ENCODE measurements around the gene SYNE3. TPM values are rescaled to one million over a fixed set of nuclear protein-coding genes. Genes with fewer than 3 reads are reported as not detected.
A peak's percentile ranks its signal among the peaks of the same experiment; 100 is the strongest.

Gene SYNE3
- total RNA-seq, 5 donors from 2014 or later (not counting 1 experiment from before 2014, with no cell fraction given): 55.6 to 92.3 (median 77.8) TPM

DNA sequence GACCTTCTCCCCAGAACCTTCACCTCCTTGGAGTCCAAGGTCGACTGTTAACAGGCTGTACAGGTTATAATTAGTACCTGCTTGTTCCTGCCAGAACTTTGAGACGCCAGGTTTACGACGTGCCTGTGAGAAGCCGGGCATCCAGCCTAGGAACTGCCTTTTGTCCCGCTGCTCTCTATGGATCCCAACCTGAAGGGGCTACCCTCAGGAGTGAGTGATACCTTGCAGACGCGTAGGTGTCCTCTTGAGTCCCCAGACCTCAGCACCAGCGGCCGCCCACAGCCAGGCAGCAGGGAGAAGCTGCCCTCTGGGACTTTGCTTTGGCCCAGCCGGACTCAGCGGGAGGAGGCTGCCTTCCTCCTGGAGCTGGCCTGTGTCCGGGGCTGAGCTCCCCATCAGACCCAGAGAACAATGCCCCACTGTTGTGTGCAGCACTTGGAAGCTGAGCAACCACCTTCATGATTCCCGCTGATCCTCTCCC, 16.2 kb downstream of the SYNE3 start:
- Mint-ChIP-seq H3K4me3 (no peak overlapping the region), H3K36me3 (peaks cover 25% of the 10 kb centered on the region), H3K27ac (peak overlapping the region in 1 of 2 donors; percentile 48), H3K9me3 (no peaks in the 10 kb centered on the region), H3K27me3 (no peaks in the 10 kb centered on the region), H3K4me1 (peaks cover 61 to 86% (median 83%) of the 10 kb centered on the region in 3 donors)
- H3K27ac ChIP-seq (ENCODE audit: low read length): no peak overlapping the region
- WGBS (ENCODE audit: insufficient coverage): 98% methylated on average over 14 of the region's 14 CpGs
- ChIA-PET CTCF (interaction anchor here in 1 of 2 donors (1.1 kb wide), 1 partner anchor 18 kb away, joined by 3 read pairs; no protein-coding TSS in a partner anchor), POLR2A (no interaction called here)
- H3K36me3 ChIP-seq (ENCODE audit: control insufficient read depth in 2 of 2, extremely low read depth in 1 of 2, insufficient read depth in 1 of 2, low read length in 1 of 2): peaks cover 24 to 31% of the 10 kb centered on the region in 2 donors
- H3K4me1 ChIP-seq (ENCODE audit: control insufficient read depth in 1 of 2, extremely low read depth in 1 of 2, insufficient read depth in 2 of 2, low read length in 2 of 2): peaks cover 18 to 58% of the 10 kb centered on the region in 2 experiments
- no peaks in the 10 kb centered on the region for H3K9me3 ChIP-seq
- DNase-seq: no peak
- H3K4me3 ChIP-seq (ENCODE audit: control insufficient read depth in 1 of 2, extremely low read depth in 1 of 2, low read length in 1 of 2): no peak overlapping the region
- no peaks in the 10 kb centered on the region for H3K27me3 ChIP-seq (replicated peaks in 1 of 2; ENCODE audit: control insufficient read depth in 2 of 2, extremely low read depth in 1 of 2, insufficient read depth in 2 of 2, low read length in 1 of 2)
- no peak for ATAC-seq (replicated peaks in 1 of 4)

GRCh38 chr14:95499354-95499750, 17.1 kb downstream of the SYNE3 start:
- WGBS (ENCODE audit: insufficient coverage): no CpG with 5 or more reads among the region's 1 CpG
- CTCF ChIA-PET: interaction anchor here in 1 of 2 donors (0.7 to 1.1 kb wide), 2 partner anchors 14 to 19 kb away, joined by 3 read pairs; no protein-coding TSS in a partner anchor

GRCh38 chr14:95498622-95499353, 17.7 kb downstream of the SYNE3 start:
- Histone ChIP-seq H3K4me3 (ENCODE audit: control insufficient read depth in 1 of 2, extremely low read depth in 1 of 2, low read length in 1 of 2) (no peak overlapping the region), H3K4me1 (ENCODE audit: control insufficient read depth in 1 of 2, extremely low read depth in 1 of 2, insufficient read depth in 2 of 2, low read length in 2 of 2) (peaks cover 18 to 50% of the 10 kb centered on the region in 2 experiments), H3K27me3 (replicated peaks in 1 of 2; ENCODE audit: control insufficient read depth in 2 of 2, extremely low read depth in 1 of 2, insufficient read depth in 2 of 2, low read length in 1 of 2) (no peaks in the 10 kb centered on the region), H3K9me3 (no peaks in the 10 kb centered on the region), H3K27ac (ENCODE audit: low read length) (no peak overlapping the region), H3K36me3 (ENCODE audit: control insufficient read depth in 2 of 2, extremely low read depth in 1 of 2, insufficient read depth in 1 of 2, low read length in 1 of 2) (peaks cover 22 to 28% of the 10 kb centered on the region in 2 donors)
- ATAC-seq (replicated peaks in 1 of 4) (no peak), DNase-seq (no peak)
- WGBS (ENCODE audit: insufficient coverage): 95% methylated on average over 9 of the region's 9 CpGs
- H3K9me3 Mint-ChIP-seq: no peaks in the 10 kb centered on the region
- H3K4me3 Mint-ChIP-seq: no peak overlapping the region
- peaks cover 68 to 86% (median 83%) of the 10 kb centered on the region in 3 donors for H3K4me1 Mint-ChIP-seq
- no peaks in the 10 kb centered on the region for H3K27me3 Mint-ChIP-seq
- ChIA-PET POLR2A (no interaction called here), CTCF (interaction anchor here in 1 of 2 donors (0.7 to 1.1 kb wide), 2 partner anchors 14 to 20 kb away, joined by 3 read pairs; no protein-coding TSS in a partner anchor)
- H3K36me3 Mint-ChIP-seq: peaks cover 25% of the 10 kb centered on the region
- peak overlapping the region in 1 of 2 donors; percentile 4 for H3K27ac Mint-ChIP-seq

More at GRCh38 chr14:95499354-95499750, 17.1 kb downstream of the SYNE3 start:
- POLR2A ChIA-PET: no interaction called here
- DNase-seq: no peak
- Histone ChIP-seq H3K4me1 (ENCODE audit: control insufficient read depth in 1 of 2, extremely low read depth in 1 of 2, insufficient read depth in 2 of 2, low read length in 2 of 2) (peaks cover 18 to 55% of the 10 kb centered on the region in 2 experiments), H3K9me3 (no peaks in the 10 kb centered on the region), H3K36me3 (ENCODE audit: control insufficient read depth in 2 of 2, extremely low read depth in 1 of 2, insufficient read depth in 1 of 2, low read length in 1 of 2) (peaks cover 22 to 28% of the 10 kb centered on the region in 2 donors), H3K27me3 (replicated peaks in 1 of 2; ENCODE audit: control insufficient read depth in 2 of 2, extremely low read depth in 1 of 2, insufficient read depth in 2 of 2, low read length in 1 of 2) (no peaks in the 10 kb centered on the region), H3K4me3 (ENCODE audit: control insufficient read depth in 1 of 2, extremely low read depth in 1 of 2, low read length in 1 of 2) (no peak overlapping the region), H3K27ac (ENCODE audit: low read length) (no peak overlapping the region)
- no peak for ATAC-seq (replicated peaks in 1 of 4)
- H3K27me3 Mint-ChIP-seq: no peaks in the 10 kb centered on the region
- no peaks in the 10 kb centered on the region for H3K9me3 Mint-ChIP-seq
- no peak overlapping the region for H3K4me3 Mint-ChIP-seq
- peaks cover 65 to 87% (median 84%) of the 10 kb centered on the region in 3 donors for H3K4me1 Mint-ChIP-seq
- H3K36me3 Mint-ChIP-seq: peaks cover 24% of the 10 kb centered on the region
- H3K27ac Mint-ChIP-seq: peak overlapping the region in 1 of 2 donors; percentile 66

DNA sequence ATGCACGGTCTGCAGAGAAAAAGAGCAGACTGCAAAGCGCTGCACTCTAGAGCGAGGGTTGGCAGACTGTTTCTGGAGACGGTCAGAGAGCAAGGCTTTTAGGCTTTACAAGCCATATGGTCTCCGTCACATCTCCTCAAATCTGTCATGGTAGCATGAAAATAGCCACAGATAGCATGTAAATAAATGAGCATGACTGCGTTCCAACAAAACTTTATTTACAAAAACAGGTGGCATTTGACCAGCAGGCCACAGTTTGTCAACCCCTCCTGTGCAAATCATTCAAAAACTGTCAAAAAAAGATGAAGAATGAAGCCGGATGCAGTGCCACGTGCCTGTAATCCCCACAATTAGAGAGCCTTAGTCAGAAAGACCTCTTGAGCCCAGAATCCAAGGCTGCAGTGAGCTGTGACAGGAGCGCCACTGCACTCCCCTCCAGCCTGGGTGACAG, 18.9 kb downstream of the SYNE3 start:
- no peak overlapping the region for H3K4me3 Mint-ChIP-seq
- ATAC-seq (replicated peaks in 1 of 4) (no peak), DNase-seq (no peak)
- no peaks in the 10 kb centered on the region for H3K9me3 Mint-ChIP-seq
- peaks cover 23% of the 10 kb centered on the region for H3K36me3 Mint-ChIP-seq
- Histone ChIP-seq H3K27me3 (replicated peaks in 1 of 2; ENCODE audit: control insufficient read depth in 2 of 2, extremely low read depth in 1 of 2, insufficient read depth in 2 of 2, low read length in 1 of 2) (no peaks in the 10 kb centered on the region), H3K27ac (ENCODE audit: low read length) (no peak overlapping the region), H3K4me3 (ENCODE audit: control insufficient read depth in 1 of 2, extremely low read depth in 1 of 2, low read length in 1 of 2) (no peak overlapping the region), H3K9me3 (no peaks in the 10 kb centered on the region), H3K4me1 (ENCODE audit: control insufficient read depth in 1 of 2, extremely low read depth in 1 of 2, insufficient read depth in 2 of 2, low read length in 2 of 2) (peaks cover 18 to 39% of the 10 kb centered on the region in 2 experiments), H3K36me3 (ENCODE audit: control insufficient read depth in 2 of 2, extremely low read depth in 1 of 2, insufficient read depth in 1 of 2, low read length in 1 of 2) (peaks cover 22 to 28% of the 10 kb centered on the region in 2 donors)
- no peaks in the 10 kb centered on the region for H3K27me3 Mint-ChIP-seq
- peak overlapping the region; percentile 66 to 95 for H3K27ac Mint-ChIP-seq
- 94% methylated on average over 5 of the region's 9 CpGs for WGBS (ENCODE audit: insufficient coverage)
- CTCF ChIA-PET: no interaction called here
- peaks cover 60 to 81% (median 79%) of the 10 kb centered on the region in 3 donors for H3K4me1 Mint-ChIP-seq
- POLR2A ChIA-PET: no interaction called here

- WGBS (ENCODE audit: insufficient coverage): 50% methylated on average over 2 of the region's 4 CpGs
- Histone ChIP-seq H3K27ac (ENCODE audit: low read length) (no peak overlapping the region), H3K4me1 (ENCODE audit: control insufficient read depth in 1 of 2, extremely low read depth in 1 of 2, insufficient read depth in 2 of 2, low read length in 2 of 2) (peaks cover 18 to 35% of the 10 kb centered on the region in 2 experiments), H3K27me3 (replicated peaks in 1 of 2; ENCODE audit: control insufficient read depth in 2 of 2, extremely low read depth in 1 of 2, insufficient read depth in 2 of 2, low read length in 1 of 2) (no peaks in the 10 kb centered on the region), H3K9me3 (peaks cover 2% of the 10 kb centered on the region), H3K4me3 (ENCODE audit: control insufficient read depth in 1 of 2, extremely low read depth in 1 of 2, low read length in 1 of 2) (no peak overlapping the region), H3K36me3 (ENCODE audit: control insufficient read depth in 2 of 2, extremely low read depth in 1 of 2, insufficient read depth in 1 of 2, low read length in 1 of 2) (peaks cover 21 to 25% of the 10 kb centered on the region in 2 donors)
- Mint-ChIP-seq H3K4me3 (peak overlapping the region in 2 of 3 donors; percentile 24 to 68), H3K27me3 (no peaks in the 10 kb centered on the region), H3K4me1 (peaks cover 55 to 81% (median 77%) of the 10 kb centered on the region in 3 donors), H3K9me3 (peaks cover 0 to 7% (median 0%) of the 10 kb centered on the region in 3 donors), H3K27ac (peak overlapping the region; percentile 93 to 95), H3K36me3 (peaks cover 29% of the 10 kb centered on the region)
- ChIA-PET CTCF (interaction anchor here in 1 of 2 donors (1.5 kb wide), 1 partner anchor 18 kb away, joined by 7 read pairs; no protein-coding TSS in a partner anchor), POLR2A (interaction anchor here (0.5 to 1.0 kb wide), 4 partner anchors 9 to 236 kb away, joined by 3 to 5 read pairs (median 3); no protein-coding TSS in a partner anchor)
- no peak for DNase-seq
- no peak for ATAC-seq (replicated peaks in 1 of 4)
Measured at GRCh38 chr14:95496690-95497259, 19.7 kb downstream of the SYNE3 start.
